ENCODE measurements around the gene DOCK4.

The DOCK4 gene

DNA sequence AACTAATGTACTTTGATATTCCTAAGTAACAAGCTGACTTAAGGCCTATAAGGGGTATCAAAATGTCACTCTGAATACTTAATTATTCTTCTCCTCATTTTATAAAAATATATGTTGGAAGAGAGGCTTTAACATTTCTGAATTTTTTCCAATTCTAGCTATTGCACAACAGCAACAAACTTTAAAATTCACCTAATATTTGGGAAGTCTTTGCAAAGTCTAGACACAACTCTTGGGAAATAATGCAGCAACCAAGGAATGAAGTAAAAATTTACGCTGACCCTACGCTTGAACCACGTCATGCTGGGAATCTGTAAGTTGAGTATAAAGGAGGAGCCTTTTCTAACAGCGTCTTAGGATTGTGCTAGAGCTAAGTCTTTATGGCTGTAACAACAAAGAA, 400.0 kb downstream of the DOCK4 start:
- DNase-seq (ENCODE audit: low read depth), result no peak
- TF ChIP-seq, protein P1, sequence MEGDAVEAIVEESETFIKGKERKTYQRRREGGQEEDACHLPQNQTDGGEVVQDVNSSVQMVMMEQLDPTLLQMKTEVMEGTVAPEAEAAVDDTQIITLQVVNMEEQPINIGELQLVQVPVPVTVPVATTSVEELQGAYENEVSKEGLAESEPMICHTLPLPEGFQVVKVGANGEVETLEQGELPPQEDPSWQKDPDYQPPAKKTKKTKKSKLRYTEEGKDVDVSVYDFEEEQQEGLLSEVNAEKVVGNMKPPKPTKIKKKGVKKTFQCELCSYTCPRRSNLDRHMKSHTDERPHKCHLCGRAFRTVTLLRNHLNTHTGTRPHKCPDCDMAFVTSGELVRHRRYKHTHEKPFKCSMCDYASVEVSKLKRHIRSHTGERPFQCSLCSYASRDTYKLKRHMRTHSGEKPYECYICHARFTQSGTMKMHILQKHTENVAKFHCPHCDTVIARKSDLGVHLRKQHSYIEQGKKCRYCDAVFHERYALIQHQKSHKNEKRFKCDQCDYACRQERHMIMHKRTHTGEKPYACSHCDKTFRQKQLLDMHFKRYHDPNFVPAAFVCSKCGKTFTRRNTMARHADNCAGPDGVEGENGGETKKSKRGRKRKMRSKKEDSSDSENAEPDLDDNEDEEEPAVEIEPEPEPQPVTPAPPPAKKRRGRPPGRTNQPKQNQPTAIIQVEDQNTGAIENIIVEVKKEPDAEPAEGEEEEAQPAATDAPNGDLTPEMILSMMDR (IDR thresholded peaks at IDR 0.05; ENCODE audit: control insufficient read depth, insufficient read depth, low read depth, low read length, missing control alignments), result no peak
- no peak overlapping the region for H3K4me3 ChIP-seq (ENCODE audit: control insufficient read depth, low read depth, low read length)

DNA sequence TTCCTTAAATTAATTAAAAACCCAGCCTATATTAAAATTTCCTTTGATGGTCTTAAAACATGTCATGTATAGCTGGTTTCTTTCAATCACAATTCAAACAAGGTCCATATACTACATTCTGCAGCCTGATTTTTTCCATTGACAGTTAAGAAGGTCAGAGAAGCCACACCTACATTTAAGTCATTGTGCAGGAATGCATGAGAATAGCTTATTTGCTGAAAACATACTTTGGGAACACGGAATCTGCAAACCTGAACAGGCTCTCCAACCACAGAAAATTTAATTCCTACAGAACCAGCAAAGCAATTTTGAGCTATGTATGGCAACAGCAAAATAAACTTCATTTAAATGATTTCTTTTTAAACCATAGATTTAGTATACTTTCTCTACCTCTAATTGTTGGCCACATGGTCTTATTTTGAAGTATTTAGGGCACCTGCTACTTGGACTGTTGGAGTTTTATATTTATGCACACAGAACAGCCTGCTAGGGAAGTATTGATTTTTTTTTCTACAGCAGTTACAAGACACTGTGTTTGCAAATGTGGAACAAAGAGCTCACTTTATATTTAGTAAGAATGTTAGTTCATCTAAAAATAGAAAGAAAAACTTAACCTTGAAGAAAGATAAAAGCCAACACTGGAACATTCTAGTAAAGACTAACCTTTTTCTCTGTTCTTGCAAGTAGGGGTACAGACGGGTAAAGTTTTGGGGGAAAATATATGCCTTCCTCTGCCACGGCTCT, 403.0 kb downstream of the DOCK4 start:
- no peak for DNase-seq (ENCODE audit: low read depth)
- H3K4me3 ChIP-seq (ENCODE audit: control insufficient read depth, low read depth, low read length), result no peak overlapping the region
- TF ChIP-seq, protein P1 (IDR thresholded peaks at IDR 0.05; ENCODE audit: control insufficient read depth, insufficient read depth, low read depth, low read length, missing control alignments), result no peak

DNA sequence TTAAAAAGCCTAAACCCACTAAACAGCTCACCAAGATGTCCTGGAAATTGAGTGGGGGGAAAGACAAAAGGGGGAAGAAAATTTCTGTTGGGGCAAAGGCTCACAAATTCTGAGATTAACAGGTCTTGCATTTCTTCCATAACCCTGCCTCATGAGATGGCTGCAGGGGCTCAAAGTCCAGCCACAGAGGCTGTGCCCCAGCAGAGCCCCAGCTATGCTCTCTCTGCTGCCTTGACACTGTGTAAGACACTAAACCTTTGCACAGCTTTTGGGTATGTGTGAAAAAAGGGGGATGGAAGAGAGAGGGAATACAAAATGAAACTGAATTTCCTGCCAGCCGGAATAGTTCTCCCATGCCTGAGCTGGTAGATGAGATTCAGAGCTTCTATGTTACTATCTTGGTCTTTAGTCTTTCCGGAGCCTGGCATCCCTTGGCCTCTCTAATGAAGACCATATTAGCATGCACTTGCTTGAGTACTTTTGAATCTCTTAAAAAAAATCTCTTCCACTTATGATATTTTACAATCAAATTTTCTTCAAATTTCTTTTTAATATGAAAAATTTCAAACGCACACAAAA, 403.9 kb downstream of the DOCK4 start:
- DNase-seq (ENCODE audit: low read depth), result no peak
- TF ChIP-seq, protein P1 (IDR thresholded peaks at IDR 0.05; ENCODE audit: control insufficient read depth, insufficient read depth, low read depth, low read length, missing control alignments), result no peak

GRCh38 chr7:111801277-111801676, 404.9 kb downstream of the DOCK4 start:
- H3K4me3 ChIP-seq (ENCODE audit: control insufficient read depth, low read depth, low read length), result no peak overlapping the region
- TF ChIP-seq, protein P1 (IDR thresholded peaks at IDR 0.05; ENCODE audit: control insufficient read depth, insufficient read depth, low read depth, low read length, missing control alignments), result no peak
- DNase-seq (ENCODE audit: low read depth), result no peak

More for the DNA sequence above, 403.9 kb downstream of the DOCK4 start:
- H3K4me3 ChIP-seq (ENCODE audit: control insufficient read depth, low read depth, low read length), result no peak overlapping the region

DNA sequence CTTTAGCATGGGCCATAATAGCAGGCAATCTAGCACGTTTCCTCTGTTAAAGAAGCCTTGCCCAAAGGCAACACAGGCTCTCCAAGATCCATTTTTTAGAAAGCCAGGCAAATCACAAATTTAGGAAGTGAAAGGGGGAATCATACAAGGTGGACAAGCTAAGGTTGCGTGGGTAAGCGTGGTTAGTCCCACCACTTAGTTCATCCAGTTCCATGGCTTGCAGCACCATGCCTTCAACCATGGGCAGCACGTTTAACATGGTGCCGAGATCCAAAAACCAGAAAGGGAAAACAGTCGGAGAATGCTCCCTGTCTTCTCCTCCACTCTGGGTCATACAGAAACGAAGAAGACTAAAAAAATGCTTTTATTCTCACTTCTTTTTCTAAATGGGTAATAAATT, 409.5 kb downstream of the DOCK4 start:
- H3K4me3 ChIP-seq (ENCODE audit: control insufficient read depth, low read depth, low read length), result no peak overlapping the region
- TF ChIP-seq, protein P1 (IDR thresholded peaks at IDR 0.05; ENCODE audit: control insufficient read depth, insufficient read depth, low read depth, low read length, missing control alignments), result no peak
- no peak for DNase-seq (ENCODE audit: low read depth)

DNA sequence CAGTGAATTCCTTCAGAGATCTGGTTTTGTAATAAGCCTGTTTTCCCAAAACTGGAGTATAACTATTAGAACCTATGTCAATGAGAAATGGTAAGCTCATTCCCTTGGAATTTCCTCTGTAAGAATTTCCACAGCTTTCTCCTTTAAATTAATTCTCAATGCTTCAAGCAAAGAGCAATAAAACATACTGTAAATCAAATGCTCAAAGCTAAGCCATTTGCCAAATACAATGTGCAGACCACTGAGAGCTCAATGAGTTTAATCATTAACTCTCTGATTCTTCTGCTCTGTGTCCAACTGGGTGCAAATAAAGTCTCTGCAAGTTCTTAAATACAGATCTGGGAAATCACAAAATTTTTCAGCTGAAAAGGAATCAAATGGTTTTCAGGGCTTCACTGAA, 416.3 kb downstream of the DOCK4 start:
- DNase-seq (ENCODE audit: low read depth), result no peak
- no peak overlapping the region for H3K4me3 ChIP-seq (ENCODE audit: control insufficient read depth, low read depth, low read length)
- TF ChIP-seq, protein P1 (IDR thresholded peaks at IDR 0.05; ENCODE audit: control insufficient read depth, insufficient read depth, low read depth, low read length, missing control alignments), result no peak
